Muscle of leg (tissue), 11 donors: ENCODE data around the gene ARHGAP26. TPM values are rescaled to one million over a fixed set of nuclear protein-coding genes. Genes with fewer than 3 reads are reported as not detected.

ENCODE experiments used
- DNase-seq: peaks from one replicate; pipeline ENCODE4 v3.0.0; 2013
- H3K27ac ChIP-seq: one replicate; pipeline ENCODE4 v1.5.1; 2013; ENCODE audit warnings: mild to moderate bottlenecking, low read length, control low read depth
- H3K27me3 ChIP-seq: one replicate; pipeline ENCODE4 v1.6.1; 2013; ENCODE audit warnings: low read length; ENCODE audit not compliant: control insufficient read depth, insufficient read depth
- H3K36me3 ChIP-seq: one replicate; pipeline ENCODE4 v1.6.1; 2013; ENCODE audit warnings: low read length; ENCODE audit not compliant: control insufficient read depth, insufficient read depth
- H3K4me1 ChIP-seq: one replicate; pipeline ENCODE4 v1.6.1; 2013; ENCODE audit warnings: low read length; ENCODE audit not compliant: control insufficient read depth, insufficient read depth
- H3K4me3 ChIP-seq: one replicate; pipeline ENCODE4 v1.5.1; 2013; ENCODE audit warnings: low read length, control low read depth
- H3K9me3 ChIP-seq: replicated peaks from 2 replicates; pipeline ENCODE4 v1.6.1; 2013; ENCODE audit warnings: low read depth, low read length; ENCODE audit not compliant: control insufficient read depth
- WGBS: methylation state at CpG from one replicate; pipeline ENCODE4 v1.1.5; 2013; ENCODE audit warnings: missing lambda C conversion rate; ENCODE audit not compliant: insufficient coverage; 5-methylcytosine and 5-hydroxymethylcytosine counted together
- polyA plus RNA-seq, 8 donors: library from polyadenylated mRNA; unstranded; fragments of 120-200 nt; gene quantifications; one replicate each; pipeline versions ENCODE4 v1.2.1 to v1.2.3, GENCODE V29; 2013; ENCODE audit warnings: inconsistent platforms in 1 of 8, low replicate concordance in 1 of 8; ENCODE audit not compliant: insufficient read length in 8 of 8, insufficient read depth in 1 of 8
- total RNA-seq: library from RNA; stranded (reverse); fragments of 120-200 nt; gene quantifications from one replicate; pipeline ENCODE4 v1.2.4, GENCODE V29; 2013

ARHGAP26 gene
- total and polyA plus RNA-seq, 9 donors, result 10.4 to 17.1 (median 13.2) TPM

DNA sequence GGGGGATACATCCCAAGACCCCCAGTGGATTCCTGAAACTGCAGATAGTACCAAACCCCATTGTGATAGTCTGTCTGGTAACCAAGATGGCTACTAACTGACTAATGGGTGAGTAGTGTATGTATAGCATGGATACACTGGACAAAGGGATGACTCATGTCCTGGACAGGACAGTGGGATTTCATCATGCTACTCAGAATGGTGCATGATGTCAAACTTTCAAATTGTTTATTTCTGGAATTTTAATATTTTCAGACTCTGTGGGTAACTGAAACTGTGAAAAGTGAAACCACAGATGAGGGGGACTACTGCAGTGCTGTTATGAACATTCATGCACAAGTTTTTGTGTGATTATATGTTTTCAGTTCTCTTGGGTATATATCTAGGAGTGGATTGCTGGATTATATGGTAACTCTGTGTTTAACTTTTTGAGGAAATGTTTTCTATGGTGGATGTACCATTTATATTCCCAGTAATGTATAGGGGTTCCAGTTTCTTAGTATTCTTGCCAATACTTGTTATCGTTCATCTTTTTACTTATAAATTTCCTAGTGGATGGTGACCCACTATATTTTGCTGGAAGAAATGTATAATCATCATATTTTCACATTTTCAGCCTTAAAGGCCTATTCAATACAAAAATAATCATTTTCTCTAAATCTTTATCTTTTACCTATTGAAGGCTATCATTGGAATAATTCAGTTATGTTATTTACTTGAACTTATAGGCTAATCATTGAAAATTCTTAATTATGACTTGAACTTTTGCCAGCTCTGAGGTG, 492.4 kb downstream of the ARHGAP26 start:
- Histone ChIP-seq H3K4me3 (no peak overlapping the region), H3K27ac (no peak overlapping the region), H3K27me3 (no peaks in the 10 kb centered on the region), H3K36me3 (no peaks in the 10 kb centered on the region), H3K9me3 (peaks cover 8% of the 10 kb centered on the region), H3K4me1 (no peaks in the 10 kb centered on the region)
- no CpG with 5 or more reads among the region's 1 CpG for WGBS
- DNase-seq, result no peak

GRCh38 chr5:143263272-143263810, 493.2 kb downstream of the ARHGAP26 start:
- Histone ChIP-seq H3K4me1 (no peaks in the 10 kb centered on the region), H3K27ac (no peak overlapping the region), H3K4me3 (no peak overlapping the region), H3K36me3 (no peaks in the 10 kb centered on the region), H3K9me3 (peaks cover 10% of the 10 kb centered on the region), H3K27me3 (no peaks in the 10 kb centered on the region)
- WGBS, result no CpG with 5 or more reads among the region's 4 CpGs
- no peak for DNase-seq

DNA sequence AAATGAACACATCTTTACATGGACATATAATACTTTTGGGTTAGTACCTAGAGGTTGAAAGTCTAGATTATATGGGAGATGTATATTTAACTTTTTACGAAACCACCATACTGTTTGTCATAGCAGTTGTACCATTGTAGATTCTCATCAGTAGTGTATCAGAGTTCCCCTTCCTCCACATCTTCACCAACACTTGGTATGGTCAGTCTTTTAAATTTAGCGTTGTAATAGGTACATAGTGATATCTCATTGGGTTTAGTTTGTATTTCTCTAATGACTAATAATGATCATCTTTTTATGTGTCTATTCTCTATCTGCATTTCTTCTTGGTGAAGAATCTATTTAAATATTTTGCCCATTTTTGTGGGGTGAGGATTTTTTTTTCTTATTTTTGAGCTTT, 495.8 kb downstream of the ARHGAP26 start:
- no peaks in the 10 kb centered on the region for H3K36me3 ChIP-seq
- H3K27me3 ChIP-seq, result no peaks in the 10 kb centered on the region
- H3K27ac ChIP-seq, result no peak overlapping the region
- H3K9me3 ChIP-seq, result peaks cover 15% of the 10 kb centered on the region
- no CpG with 5 or more reads among the region's 2 CpGs for WGBS
- no peak overlapping the region for H3K4me3 ChIP-seq
- DNase-seq, result no peak
- no peaks in the 10 kb centered on the region for H3K4me1 ChIP-seq

DNA sequence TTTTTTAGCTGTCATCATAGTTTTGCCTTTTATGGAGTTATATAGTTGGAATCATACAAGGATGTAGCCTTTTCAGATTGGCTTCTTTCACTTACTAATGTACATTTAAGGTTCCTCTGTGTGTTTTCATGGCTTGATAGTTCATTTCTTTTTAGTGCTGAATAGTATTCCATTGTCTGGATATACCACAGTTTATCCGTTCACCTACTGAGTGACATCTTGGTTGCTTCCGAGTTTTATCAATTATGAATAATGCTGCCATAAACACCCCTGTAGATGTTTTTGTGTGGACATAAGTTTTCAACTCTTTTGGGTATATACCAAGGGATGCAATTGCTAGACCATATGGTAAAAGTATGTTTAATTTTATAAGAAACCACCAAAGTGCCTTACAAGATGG, 497.0 kb downstream of the ARHGAP26 start:
- H3K27me3 ChIP-seq, result no peaks in the 10 kb centered on the region
- no peaks in the 10 kb centered on the region for H3K36me3 ChIP-seq
- WGBS, result no CpG with 5 or more reads among the region's 2 CpGs
- no peak overlapping the region for H3K4me3 ChIP-seq
- H3K27ac ChIP-seq, result no peak overlapping the region
- peaks cover 15% of the 10 kb centered on the region for H3K9me3 ChIP-seq
- no peak for DNase-seq
- H3K4me1 ChIP-seq, result no peaks in the 10 kb centered on the region

DNA sequence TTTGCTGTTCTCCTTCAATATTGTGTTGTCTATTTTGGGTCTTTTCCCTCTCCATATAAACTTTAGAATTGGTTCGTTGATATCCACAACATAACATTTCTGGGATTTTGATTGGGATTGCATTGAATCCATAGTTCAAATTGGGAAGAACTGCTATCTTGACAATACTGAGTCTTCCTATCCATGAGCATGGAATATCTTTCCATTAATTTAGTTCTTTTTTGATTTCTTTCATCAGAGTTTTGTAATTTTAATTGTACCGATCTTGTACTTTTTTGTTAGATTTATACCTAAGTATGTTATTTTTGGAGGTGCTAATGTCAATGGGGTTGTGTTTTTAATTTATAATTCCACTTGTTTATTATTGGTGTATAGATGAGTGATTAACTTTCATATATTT, 498.2 kb downstream of the ARHGAP26 start:
- no peak overlapping the region for H3K4me3 ChIP-seq
- H3K36me3 ChIP-seq, result no peaks in the 10 kb centered on the region
- no CpG with 5 or more reads among the region's 2 CpGs for WGBS
- DNase-seq, result no peak
- H3K4me1 ChIP-seq, result no peaks in the 10 kb centered on the region
- H3K9me3 ChIP-seq, result peaks cover 15% of the 10 kb centered on the region
- H3K27ac ChIP-seq, result no peak overlapping the region
- H3K27me3 ChIP-seq, result no peaks in the 10 kb centered on the region

GRCh38 chr5:143271431-143271830, 501.3 kb downstream of the ARHGAP26 start:
- no peaks in the 10 kb centered on the region for H3K27me3 ChIP-seq
- no peaks in the 10 kb centered on the region for H3K36me3 ChIP-seq
- H3K4me3 ChIP-seq, result no peak overlapping the region
- no peaks in the 10 kb centered on the region for H3K4me1 ChIP-seq
- no peak overlapping the region for H3K27ac ChIP-seq
- DNase-seq, result no peak
- WGBS, result no CpG with 5 or more reads among the region's 2 CpGs
- peaks cover 15% of the 10 kb centered on the region for H3K9me3 ChIP-seq

DNA sequence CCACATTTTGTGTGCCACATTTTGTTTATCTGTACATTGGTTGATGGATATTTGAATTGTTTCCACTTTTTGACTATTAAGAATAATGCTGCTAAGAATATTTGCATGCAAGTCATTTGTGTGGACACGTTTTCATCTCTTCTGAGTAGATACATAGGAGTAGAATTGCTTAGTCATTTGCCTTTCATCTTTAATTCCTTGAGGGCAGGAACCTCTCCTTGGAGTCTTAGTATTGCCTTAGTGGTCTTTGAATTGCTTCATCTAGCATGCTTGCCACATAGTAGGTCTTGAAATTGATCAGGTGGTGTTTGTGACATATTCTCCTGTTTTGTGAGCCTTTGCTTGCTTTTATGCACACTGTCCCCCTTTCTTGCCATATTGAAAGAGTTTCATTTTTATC, 504.8 kb downstream of the ARHGAP26 start:
- WGBS, result 83% methylated on average over 1 of the region's 1 CpG
- no peak overlapping the region for H3K27ac ChIP-seq
- DNase-seq, result no peak
- peaks cover 2% of the 10 kb centered on the region for H3K9me3 ChIP-seq
- H3K4me3 ChIP-seq, result no peak overlapping the region
- peaks cover 6% of the 10 kb centered on the region for H3K36me3 ChIP-seq
- H3K4me1 ChIP-seq, result no peaks in the 10 kb centered on the region
- no peaks in the 10 kb centered on the region for H3K27me3 ChIP-seq

DNA sequence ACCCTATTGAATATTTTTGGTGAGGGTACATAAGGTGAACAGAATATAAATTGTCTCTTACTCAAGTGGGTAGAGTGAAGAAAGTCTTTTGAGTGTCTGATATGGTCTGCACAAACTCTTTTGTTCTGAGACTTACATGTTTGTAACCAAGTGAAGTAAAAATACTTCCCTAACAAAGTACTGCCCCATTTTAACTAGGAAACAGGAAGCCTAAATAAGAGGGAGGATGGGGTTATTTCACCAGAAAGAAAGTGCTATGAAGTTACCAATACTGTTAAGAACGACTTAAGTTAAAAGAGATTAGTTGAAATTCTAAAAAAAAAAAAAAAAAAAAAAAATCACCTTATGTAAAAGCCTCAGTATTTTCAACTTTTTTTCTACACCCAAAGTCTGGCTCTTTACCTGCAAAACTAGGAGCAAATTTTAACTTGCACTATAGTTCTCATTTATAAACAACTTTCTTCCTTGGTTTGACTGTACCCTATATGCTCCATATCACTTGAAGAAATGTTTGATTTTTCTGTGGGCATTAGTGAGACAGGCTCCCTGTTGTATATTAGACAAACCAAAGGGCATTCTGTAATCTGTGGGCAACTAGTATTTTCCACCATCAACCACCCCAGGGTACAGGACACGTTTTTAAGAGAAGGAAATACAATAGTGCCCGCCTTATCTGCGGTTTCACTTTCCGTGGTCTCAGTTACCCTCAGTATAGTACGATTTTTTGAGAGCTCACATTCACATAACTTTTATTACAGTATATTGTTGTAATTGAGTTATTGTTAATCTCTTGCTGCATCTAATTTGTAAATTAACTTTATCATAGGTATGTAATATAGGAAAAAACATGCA, 505.6 kb downstream of the ARHGAP26 start:
- H3K27ac ChIP-seq, result no peak overlapping the region
- no peak for DNase-seq
- H3K4me3 ChIP-seq, result no peak overlapping the region
- H3K27me3 ChIP-seq, result no peaks in the 10 kb centered on the region
- no peaks in the 10 kb centered on the region for H3K4me1 ChIP-seq
- WGBS, result no CpG with 5 or more reads among the region's 6 CpGs
- no peaks in the 10 kb centered on the region for H3K9me3 ChIP-seq
- H3K36me3 ChIP-seq, result peaks cover 6% of the 10 kb centered on the region

GRCh38 chr5:143277536-143277935, 507.4 kb downstream of the ARHGAP26 start:
- Histone ChIP-seq H3K4me1 (no peaks in the 10 kb centered on the region), H3K4me3 (no peak overlapping the region), H3K9me3 (no peaks in the 10 kb centered on the region), H3K27me3 (no peaks in the 10 kb centered on the region), H3K27ac (no peak overlapping the region), H3K36me3 (peaks cover 6% of the 10 kb centered on the region)
- no peak for DNase-seq
- WGBS, result no CpG with 5 or more reads among the region's 2 CpGs
